OCI-LY3 (cell line): ENCODE results near the gene MNDA.

Source experiments
- CTCF ChIP-seq: fragments of 200-600, 300-600 bp; sonication (generic); IDR thresholded peaks from 2 replicates; pipeline ENCODE4 v1.5.1; 2014; ENCODE audit warnings: antibody characterized with exemption, low read length, low read depth
- EZH2phosphoT487 ChIP-seq: fragments of 200-600 bp; shearing (Covaris generic); IDR thresholded peaks from 2 replicates; pipeline ENCODE4 v1.6.1; 2018; ENCODE audit warnings: antibody characterized with exemption, mixed run types, low read depth

GRCh38 chr1:158833264-158833663, 2.1 kb downstream of the MNDA start:
- TF ChIP-seq CTCF (no peak), EZH2phosphoT487 (no peak)
